ENCODE results near the gene NEUROD1. TPM values are rescaled to one million over a fixed set of nuclear protein-coding genes. Genes with fewer than 3 reads are reported as not detected.
A peak's percentile ranks its signal among the peaks of the same experiment; 100 is the strongest.

Gene NEUROD1
- total RNA-seq, 1 donor from 2014 or later: not detected

- Histone ChIP-seq H3K9me3 (no peaks in the 10 kb centered on the region), H3K4me3 (no peak overlapping the region), H3K4me1 (no peaks in the 10 kb centered on the region), H3K27ac (no peak overlapping the region), H3K36me3 (no peaks in the 10 kb centered on the region), H3K27me3 (ENCODE audit: low read depth) (no peaks in the 10 kb centered on the region)
- intact Hi-C loops (cut with DNase I): no loop called here
- DNase-seq: no peak
- no peak for ATAC-seq
- no peak for TF ChIP-seq CTCF (IDR thresholded peaks at IDR 0.05)
Observed at GRCh38 chr2:181698223-181698622, 17.9 kb upstream of the NEUROD1 start.

- H3K27me3 ChIP-seq (ENCODE audit: low read depth): no peaks in the 10 kb centered on the region
- ATAC-seq (peak; percentile 47 to 68), DNase-seq (no peak)
- no peaks in the 10 kb centered on the region for H3K36me3 ChIP-seq
- H3K4me3 ChIP-seq: no peak overlapping the region
- intact Hi-C loops (cut with DNase I): no loop called here
- no peaks in the 10 kb centered on the region for H3K4me1 ChIP-seq
- H3K27ac ChIP-seq: no peak overlapping the region
- H3K9me3 ChIP-seq: no peaks in the 10 kb centered on the region
- no peak for TF ChIP-seq CTCF (IDR thresholded peaks at IDR 0.05)
Observed at GRCh38 chr2:181697571-181697970, 17.3 kb upstream of the NEUROD1 start.

GRCh38 chr2:181697126-181697525 is 16.8 kb upstream of the NEUROD1 start:
- intact Hi-C loops (cut with DNase I): no loop called here
- TF ChIP-seq CTCF (IDR thresholded peaks at IDR 0.05): no peak
- H3K4me1 ChIP-seq: no peaks in the 10 kb centered on the region
- no peak overlapping the region for H3K4me3 ChIP-seq
- ATAC-seq: peak; percentile 23 to 37
- no peaks in the 10 kb centered on the region for H3K27me3 ChIP-seq (ENCODE audit: low read depth)
- no peaks in the 10 kb centered on the region for H3K36me3 ChIP-seq
- no peaks in the 10 kb centered on the region for H3K9me3 ChIP-seq
- no peak for DNase-seq
- H3K27ac ChIP-seq: no peak overlapping the region

- Histone ChIP-seq H3K27me3 (ENCODE audit: low read depth) (no peaks in the 10 kb centered on the region), H3K4me1 (no peaks in the 10 kb centered on the region), H3K9me3 (no peaks in the 10 kb centered on the region), H3K27ac (no peak overlapping the region), H3K4me3 (no peak overlapping the region), H3K36me3 (no peaks in the 10 kb centered on the region)
- DNase-seq: no peak
- intact Hi-C loops (cut with DNase I): no loop called here
- TF ChIP-seq CTCF (IDR thresholded peaks at IDR 0.05): no peak
- ATAC-seq: no peak
Observed at GRCh38 chr2:181694271-181694670, 14.0 kb upstream of the NEUROD1 start.

- ATAC-seq (no peak), DNase-seq (no peak)
- H3K4me3 ChIP-seq: no peak overlapping the region
- no peak for TF ChIP-seq CTCF (IDR thresholded peaks at IDR 0.05)
- H3K27ac ChIP-seq: no peak overlapping the region
- peaks cover 12% of the 10 kb centered on the region for H3K27me3 ChIP-seq (ENCODE audit: low read depth)
- H3K9me3 ChIP-seq: no peaks in the 10 kb centered on the region
- no peaks in the 10 kb centered on the region for H3K36me3 ChIP-seq
- no peaks in the 10 kb centered on the region for H3K4me1 ChIP-seq
- intact Hi-C loops (cut with DNase I): no loop called here
Observed at GRCh38 chr2:181690860-181691259, 10.5 kb upstream of the NEUROD1 start.
